H1 (cell line): Measurements from ENCODE around the gene SLC22A6. TPM values are rescaled to one million over a fixed set of nuclear protein-coding genes. Genes with fewer than 3 reads are reported as not detected.

Experiments
- ATF2 ChIP-seq: IDR thresholded peaks from 2 replicates; pipeline ENCODE4 v1.6.1; 2012; ENCODE audit warnings: low read length, inconsistent platforms
- BACH1 ChIP-seq: IDR thresholded peaks from 2 replicates; pipeline ENCODE4 v1.6.1; 2012; ENCODE audit warnings: low read length, improper control_type of control experiment
- KDM5A ChIP-seq: fragments of 200-600 bp; IDR thresholded peaks from 2 replicates; pipeline ENCODE4 v1.7.1; 2012; ENCODE audit warnings: mild to moderate bottlenecking, low read length, inconsistent platforms, mixed read lengths
- polyA plus RNA-seq, 7 experiments: library from polyadenylated mRNA; depleted of rRNA in 3 of 7; stranded (reverse) in 5 of 7; unstranded in 2 of 7; fragments of >200 nt in 5 of 7; fragments of 200-250 nt in 2 of 7; gene quantifications; 1 replicate in 5 of 7; 2 replicates in 1 of 7; 4 replicates in 1 of 7; pipeline versions ENCODE4 v1.2.1 to v1.2.3, GENCODE V29; 2011 to 2013; ENCODE audit warnings: missing spikeins in 2 of 7, mixed read lengths in 2 of 7
- small RNA-seq: library from polyadenylated mRNA; stranded (forward); fragments of <200 nt; extraction: miRNeasy Mini kit (QIAGEN cat#:217004); gene quantifications from one replicate; pipeline ENCODE3, GENCODE V24; 2013; ENCODE audit not compliant: insufficient read depth
- total RNA-seq: library from RNA; stranded (reverse); fragmentation: NEBNext Ultra II Directional; extraction: Animal tissue kit (Norgen Biotek cat#: 25700); gene quantifications from 2 replicates; pipeline ENCODE4 v1.2.1, GENCODE V29; 2021

SLC22A6 gene
- total and polyA plus RNA-seq, 2 of the 8 experiments (the other 6 are each of a cell fraction or from before 2014, with no cell fraction given), result not detected

- TF ChIP-seq KDM5A (no peak), ATF2 (no peak), BACH1 (no peak)
These were observed 57.9 kb downstream of the SLC22A6 start (continued) for GRCh38 chr11:62926680-62927455.

Small RNA genes lying within 50 kb of the gene (small RNA-seq; reads per million reads assigned to genes)
- not detected for gene RN7SL259P

Other genes with a start within 250 kb of the SLC22A6 start
- 76.5 and 76.9 TPM in 2 replicates for gene ZBTB3, start 230.8 kb downstream of the SLC22A6 start, total RNA-seq
- gene ZBTB3, start 230.8 kb downstream of the SLC22A6 start, polyA plus RNA-seq (2011; rRNA removed), result 30.2 and 39.5 TPM in 2 replicates
- gene POLR2G, start 223.4 kb downstream of the SLC22A6 start, total RNA-seq, result 126 and 131 TPM in 2 replicates
- 206 and 329 TPM in 2 replicates for gene POLR2G, start 223.4 kb downstream of the SLC22A6 start, polyA plus RNA-seq (2011; rRNA removed)
- 29.6 and 31.9 TPM in 2 replicates for gene TAF6L, start 213.6 kb downstream of the SLC22A6 start, total RNA-seq
- gene TAF6L, start 213.6 kb downstream of the SLC22A6 start, polyA plus RNA-seq (2011; rRNA removed), result 24.8 and 37.3 TPM in 2 replicates
- gene TMEM179B, start 197.6 kb downstream of the SLC22A6 start, total RNA-seq, result 16.3 and 18.6 TPM in 2 replicates
- 62.2 and 65.1 TPM in 2 replicates for gene TMEM179B, start 197.6 kb downstream of the SLC22A6 start, polyA plus RNA-seq (2011; rRNA removed)
- gene TMEM223, start 193.0 kb downstream of the SLC22A6 start, total RNA-seq, result 22.9 and 23.5 TPM in 2 replicates
- 59.7 and 64.1 TPM in 2 replicates for gene TMEM223, start 193.0 kb downstream of the SLC22A6 start, polyA plus RNA-seq (2011; rRNA removed)
- 44.8 and 49.8 TPM in 2 replicates for gene NXF1, start 179.5 kb downstream of the SLC22A6 start, total RNA-seq
- gene NXF1, start 179.5 kb downstream of the SLC22A6 start, polyA plus RNA-seq (2011; rRNA removed), result 48.1 and 63.6 TPM in 2 replicates
- gene STX5, start 152.9 kb downstream of the SLC22A6 start, total RNA-seq, result 24.2 and 25.3 TPM in 2 replicates
- gene STX5, start 152.9 kb downstream of the SLC22A6 start, polyA plus RNA-seq (2011; rRNA removed), result 23.4 and 28.5 TPM in 2 replicates
- 1.2 TPM in 1 of 2 replicates, not detected in the other for gene TEX54, start 152.1 kb downstream of the SLC22A6 start, total RNA-seq
- gene TEX54, start 152.1 kb downstream of the SLC22A6 start, polyA plus RNA-seq (2011; rRNA removed), result not detected in 2 replicates
- 97.0 and 101 TPM in 2 replicates for gene WDR74, start 145.4 kb downstream of the SLC22A6 start, total RNA-seq
- gene WDR74, start 145.4 kb downstream of the SLC22A6 start, polyA plus RNA-seq (2011; rRNA removed), result 93.6 and 116 TPM in 2 replicates
- 393 and 410 TPM in 2 replicates for gene SLC3A2, start 104.1 kb downstream of the SLC22A6 start, total RNA-seq
- gene SLC3A2, start 104.1 kb downstream of the SLC22A6 start, polyA plus RNA-seq (2011; rRNA removed), result 435 and 574 TPM in 2 replicates
- gene CHRM1, start 63.6 kb downstream of the SLC22A6 start, total RNA-seq, result not detected in 2 replicates
- 0.05 and 0.08 TPM in 2 replicates for gene CHRM1, start 63.6 kb downstream of the SLC22A6 start, polyA plus RNA-seq (2011; rRNA removed)
- gene SLC22A8, start 30.9 kb upstream of the SLC22A6 start, total RNA-seq, result not detected in 2 replicates
- not detected in 2 replicates for gene SLC22A8, start 30.9 kb upstream of the SLC22A6 start, polyA plus RNA-seq (2011; rRNA removed)
- not detected in 2 replicates for gene SLC22A24, start 159.3 kb upstream of the SLC22A6 start, total RNA-seq
- gene SLC22A24, start 159.3 kb upstream of the SLC22A6 start, polyA plus RNA-seq (2011; rRNA removed), result not detected in 2 replicates